ENCODE results near the gene LRRN1.

Gene LRRN1

GRCh38 chr3:3806092-3806491 lies 6.9 kb downstream of the LRRN1 start:
- Histone ChIP-seq H3K4me1 (ENCODE audit: insufficient read depth, low read length, poor library complexity, severe bottlenecking) (no peaks in the 10 kb centered on the region), H3K9me2 (replicated peaks; ENCODE audit: low read depth, low read length) (no peaks in the 10 kb centered on the region), H3K4me3 (ENCODE audit: low read length, poor library complexity, severe bottlenecking) (no peak overlapping the region), H3K27me3 (ENCODE audit: insufficient read depth, low read length, poor library complexity, severe bottlenecking) (peaks cover 6% of the 10 kb centered on the region), H4K20me1 (ENCODE audit: insufficient read depth, low read length, poor library complexity, severe bottlenecking) (no peaks in the 10 kb centered on the region), H2AFZ (ENCODE audit: low read length) (no peak overlapping the region), H3K4me2 (ENCODE audit: low read depth, low read length, poor library complexity, severe bottlenecking) (no peak overlapping the region), H3K9ac (ENCODE audit: low read depth, low read length, poor library complexity, severe bottlenecking) (no peak overlapping the region), H3K36me3 (ENCODE audit: insufficient read depth, low read length) (no peaks in the 10 kb centered on the region), H3K79me2 (ENCODE audit: insufficient read depth, low read length) (no peaks in the 10 kb centered on the region), H3K9me3 (ENCODE audit: insufficient read depth, low read depth, low read length) (no peaks in the 10 kb centered on the region), H3F3A (ENCODE audit: low read depth) (no peaks in the 10 kb centered on the region)
- TF ChIP-seq EZH2phosphoT487 (IDR thresholded peaks at IDR 0.05; ENCODE audit: borderline replicate concordance) (no peak), CTCF (conservative IDR thresholded peaks at IDR 0.05; ENCODE audit: low read length) (no peak)

DNA sequence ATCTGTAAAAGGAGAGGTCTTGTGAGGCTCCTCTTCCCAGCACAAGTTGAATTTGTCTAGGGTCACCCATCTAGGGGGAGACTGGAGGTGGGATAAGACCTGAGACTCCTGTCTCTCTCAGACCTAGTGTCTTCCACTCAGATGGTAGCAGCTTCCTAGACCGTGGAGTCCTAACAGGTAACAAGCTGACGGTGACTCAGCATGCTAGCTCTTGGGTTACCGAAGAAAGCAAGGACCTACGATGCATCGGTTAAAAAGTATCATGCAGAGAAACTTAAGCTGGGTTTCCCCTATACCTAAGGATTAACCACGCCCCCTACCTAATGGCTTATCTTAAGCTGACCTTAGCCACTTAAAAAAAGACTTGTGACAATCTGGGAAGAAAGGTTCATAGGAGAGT lies 7.6 kb downstream of the LRRN1 start:
- Histone ChIP-seq H3K4me2 (ENCODE audit: low read depth, low read length, poor library complexity, severe bottlenecking) (no peak overlapping the region), H3K4me3 (ENCODE audit: low read length, poor library complexity, severe bottlenecking) (no peak overlapping the region), H3K9me2 (replicated peaks; ENCODE audit: low read depth, low read length) (no peaks in the 10 kb centered on the region), H3K9me3 (ENCODE audit: insufficient read depth, low read depth, low read length) (no peaks in the 10 kb centered on the region), H3K79me2 (ENCODE audit: insufficient read depth, low read length) (no peaks in the 10 kb centered on the region), H2AFZ (ENCODE audit: low read length) (no peak overlapping the region), H3F3A (ENCODE audit: low read depth) (no peaks in the 10 kb centered on the region), H3K36me3 (ENCODE audit: insufficient read depth, low read length) (no peaks in the 10 kb centered on the region), H3K27me3 (ENCODE audit: insufficient read depth, low read length, poor library complexity, severe bottlenecking) (no peaks in the 10 kb centered on the region), H4K20me1 (ENCODE audit: insufficient read depth, low read length, poor library complexity, severe bottlenecking) (no peaks in the 10 kb centered on the region), H3K9ac (ENCODE audit: low read depth, low read length, poor library complexity, severe bottlenecking) (no peak overlapping the region), H3K4me1 (ENCODE audit: insufficient read depth, low read length, poor library complexity, severe bottlenecking) (no peaks in the 10 kb centered on the region)
- no peak for TF ChIP-seq EZH2phosphoT487 (IDR thresholded peaks at IDR 0.05; ENCODE audit: borderline replicate concordance)
- TF ChIP-seq CTCF (conservative IDR thresholded peaks at IDR 0.05; ENCODE audit: low read length): no peak

DNA sequence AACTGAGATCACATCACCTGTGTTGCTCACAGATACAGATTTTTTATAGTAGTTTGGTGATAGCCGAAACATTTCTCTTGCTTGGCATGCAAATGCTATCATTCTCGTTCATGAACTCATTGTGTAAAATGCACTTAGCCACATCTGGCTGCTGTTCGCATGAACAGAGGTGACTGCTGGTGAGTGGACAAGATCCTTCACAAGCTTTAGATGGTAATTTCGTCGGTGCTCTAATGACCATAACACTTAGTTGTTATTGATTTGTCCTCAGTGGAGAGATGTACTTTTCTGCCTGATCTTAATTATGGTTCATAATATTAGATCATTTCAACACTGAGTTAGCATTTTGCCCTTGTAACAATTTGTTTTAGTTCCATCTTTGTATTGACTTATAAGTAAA lies 13.8 kb downstream of the LRRN1 start:
- Histone ChIP-seq H3K9me2 (replicated peaks; ENCODE audit: low read depth, low read length) (no peaks in the 10 kb centered on the region), H3K4me3 (ENCODE audit: low read length, poor library complexity, severe bottlenecking) (no peak overlapping the region), H3K4me1 (ENCODE audit: insufficient read depth, low read length, poor library complexity, severe bottlenecking) (no peaks in the 10 kb centered on the region), H4K20me1 (ENCODE audit: insufficient read depth, low read length, poor library complexity, severe bottlenecking) (no peaks in the 10 kb centered on the region), H3K27me3 (ENCODE audit: insufficient read depth, low read length, poor library complexity, severe bottlenecking) (no peaks in the 10 kb centered on the region), H3K4me2 (ENCODE audit: low read depth, low read length, poor library complexity, severe bottlenecking) (no peak overlapping the region), H2AFZ (ENCODE audit: low read length) (no peak overlapping the region), H3K79me2 (ENCODE audit: insufficient read depth, low read length) (no peaks in the 10 kb centered on the region), H3K9ac (ENCODE audit: low read depth, low read length, poor library complexity, severe bottlenecking) (no peak overlapping the region), H3K9me3 (ENCODE audit: insufficient read depth, low read depth, low read length) (no peaks in the 10 kb centered on the region), H3F3A (ENCODE audit: low read depth) (no peaks in the 10 kb centered on the region), H3K36me3 (ENCODE audit: insufficient read depth, low read length) (no peaks in the 10 kb centered on the region)
- TF ChIP-seq EZH2phosphoT487 (IDR thresholded peaks at IDR 0.05; ENCODE audit: borderline replicate concordance): no peak
- TF ChIP-seq CTCF (conservative IDR thresholded peaks at IDR 0.05; ENCODE audit: low read length): no peak

Measured in Loucy (cell line).